Measurements from ENCODE around the gene GRM7. TPM values are rescaled to one million over a fixed set of nuclear protein-coding genes. Genes with fewer than 3 reads are reported as not detected.
"Not testable (repeated sequence)": the region's sequence is repeated elsewhere in the genome, so short reads cannot be mapped to it uniquely, and the experiment has no call there.

GRM7 gene
- not detected for polyA plus RNA-seq (2013, experiment 1 of 2; ENCODE audit: insufficient read length)
- polyA plus RNA-seq (2013, experiment 2 of 2; ENCODE audit: insufficient read length): 0.07 TPM

- DNase-seq: peak; percentile 28
These were observed at the start of gene GRM7 for GRCh38 chr3:6860954-6861624. TSS of gene GRM7 (plus strand) at chr3:6861115.

DNA sequence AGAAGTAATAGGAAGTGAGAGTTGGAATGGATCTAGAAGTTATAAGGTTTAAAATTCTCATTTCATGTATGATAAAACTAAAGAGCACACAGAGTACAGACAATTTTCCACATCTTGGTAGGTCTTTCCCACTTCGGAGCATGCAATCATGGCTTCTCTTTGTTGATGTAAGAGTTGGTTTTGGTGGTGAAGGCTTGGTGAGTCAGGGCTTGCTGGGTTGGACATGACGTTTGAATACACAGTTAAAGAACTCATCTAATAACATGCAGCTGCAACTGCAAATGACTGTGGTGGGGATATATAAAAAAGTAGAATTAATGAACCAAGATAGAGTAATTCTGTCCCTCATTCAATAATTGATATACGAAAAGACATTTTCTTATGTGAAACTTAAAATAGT lies 39.5 kb upstream of the GRM7 start:
- no peak for DNase-seq

- DNase-seq: no peak
These were observed 35.4 kb upstream of the GRM7 start for GRCh38 chr3:6825524-6825923.

- DNase-seq: no peak
These were observed 33.5 kb upstream of the GRM7 start for GRCh38 chr3:6827453-6827852.

DNA sequence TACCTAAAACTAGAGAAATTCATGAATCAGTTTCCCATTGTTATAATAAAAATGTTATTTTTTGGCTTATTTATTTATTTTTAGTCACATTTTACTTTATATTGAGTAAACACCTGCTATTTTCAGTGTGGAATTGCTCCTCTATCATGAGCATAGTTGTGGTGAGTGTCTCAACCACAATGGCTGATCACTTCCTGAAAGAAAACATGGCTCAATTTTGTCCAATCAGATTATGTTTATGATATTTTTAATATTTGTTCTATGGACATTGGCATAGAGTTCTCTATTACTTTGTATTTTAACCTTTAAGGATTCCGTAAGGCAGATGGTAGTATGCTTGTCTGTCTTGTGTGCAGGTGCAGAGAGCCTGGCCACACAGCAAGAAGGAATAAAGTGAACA lies 16.2 kb upstream of the GRM7 start:
- no peak for DNase-seq

DNA sequence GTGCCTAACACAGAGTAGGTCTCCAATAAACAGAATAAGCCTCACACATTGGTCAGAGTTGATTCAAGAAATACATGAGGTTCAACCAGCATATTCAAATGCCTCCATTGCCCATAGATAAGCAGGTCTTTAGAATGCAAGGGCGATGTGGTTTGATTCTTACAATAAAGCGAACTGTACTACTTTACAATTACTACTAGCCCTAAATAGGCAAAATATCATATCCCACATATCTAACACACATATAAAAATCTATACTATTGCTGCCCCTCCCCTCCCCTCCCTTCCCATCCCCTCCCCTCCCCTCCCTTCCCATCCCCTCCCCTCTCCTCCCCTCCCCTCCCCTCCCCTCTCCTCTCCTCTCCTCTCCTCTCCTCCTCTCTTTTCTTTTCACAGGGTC lies 6.7 kb upstream of the GRM7 start:
- no peak for DNase-seq

GRCh38 chr3:6857510-6857909 lies 3.4 kb upstream of the GRM7 start:
- DNase-seq: no peak

DNA sequence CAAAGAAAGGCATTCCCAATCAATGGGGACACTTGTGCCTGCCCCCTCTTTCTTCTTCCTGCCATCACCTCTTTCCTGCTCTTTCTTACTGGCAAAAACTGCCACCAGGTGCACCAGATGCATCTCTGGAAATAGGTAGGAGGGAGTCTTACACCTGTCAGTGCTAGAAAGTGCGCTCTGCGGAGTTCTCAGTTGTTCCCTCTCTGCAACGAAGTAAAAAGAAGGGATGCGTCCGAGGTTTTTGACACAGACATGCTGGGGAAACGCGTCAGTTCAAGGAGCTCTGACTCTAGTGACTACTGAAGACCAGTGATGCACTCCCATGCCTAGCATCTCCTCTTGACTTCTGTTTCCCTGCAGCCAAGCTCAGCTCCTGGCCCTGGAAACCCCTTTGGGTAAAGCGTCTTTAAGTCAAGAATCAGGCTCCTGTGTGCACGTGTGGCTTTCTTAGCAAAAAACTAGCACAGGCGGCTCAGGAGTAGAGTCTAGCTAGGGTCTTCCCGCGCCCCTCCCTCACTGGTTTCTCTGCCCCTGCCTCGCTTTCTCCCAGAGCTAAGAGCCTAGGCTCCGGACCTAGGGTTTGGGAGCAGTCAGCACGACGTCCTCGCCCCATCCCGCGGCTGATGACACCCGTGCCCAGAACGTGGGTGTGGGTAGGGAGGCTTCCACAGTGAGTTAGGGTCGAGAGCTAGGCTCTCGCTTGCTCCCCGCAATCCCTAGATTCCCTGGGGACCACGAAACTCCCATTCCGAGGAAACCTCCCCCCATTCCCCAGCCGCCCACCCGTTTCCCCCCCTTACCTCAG lies 564 bp upstream of the GRM7 start:
- DNase-seq: no peak

DNA sequence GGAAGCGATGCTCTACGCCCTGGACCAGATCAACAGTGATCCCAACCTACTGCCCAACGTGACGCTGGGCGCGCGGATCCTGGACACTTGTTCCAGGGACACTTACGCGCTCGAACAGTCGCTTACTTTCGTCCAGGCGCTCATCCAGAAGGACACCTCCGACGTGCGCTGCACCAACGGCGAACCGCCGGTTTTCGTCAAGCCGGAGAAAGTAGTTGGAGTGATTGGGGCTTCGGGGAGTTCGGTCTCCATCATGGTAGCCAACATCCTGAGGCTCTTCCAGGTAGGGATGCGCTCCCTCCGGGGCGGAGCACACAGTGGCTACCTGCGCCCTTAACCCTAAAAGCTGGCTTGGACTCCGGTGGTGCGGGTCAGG lies 698 bp downstream of the GRM7 start:
- no peak for DNase-seq

DNA sequence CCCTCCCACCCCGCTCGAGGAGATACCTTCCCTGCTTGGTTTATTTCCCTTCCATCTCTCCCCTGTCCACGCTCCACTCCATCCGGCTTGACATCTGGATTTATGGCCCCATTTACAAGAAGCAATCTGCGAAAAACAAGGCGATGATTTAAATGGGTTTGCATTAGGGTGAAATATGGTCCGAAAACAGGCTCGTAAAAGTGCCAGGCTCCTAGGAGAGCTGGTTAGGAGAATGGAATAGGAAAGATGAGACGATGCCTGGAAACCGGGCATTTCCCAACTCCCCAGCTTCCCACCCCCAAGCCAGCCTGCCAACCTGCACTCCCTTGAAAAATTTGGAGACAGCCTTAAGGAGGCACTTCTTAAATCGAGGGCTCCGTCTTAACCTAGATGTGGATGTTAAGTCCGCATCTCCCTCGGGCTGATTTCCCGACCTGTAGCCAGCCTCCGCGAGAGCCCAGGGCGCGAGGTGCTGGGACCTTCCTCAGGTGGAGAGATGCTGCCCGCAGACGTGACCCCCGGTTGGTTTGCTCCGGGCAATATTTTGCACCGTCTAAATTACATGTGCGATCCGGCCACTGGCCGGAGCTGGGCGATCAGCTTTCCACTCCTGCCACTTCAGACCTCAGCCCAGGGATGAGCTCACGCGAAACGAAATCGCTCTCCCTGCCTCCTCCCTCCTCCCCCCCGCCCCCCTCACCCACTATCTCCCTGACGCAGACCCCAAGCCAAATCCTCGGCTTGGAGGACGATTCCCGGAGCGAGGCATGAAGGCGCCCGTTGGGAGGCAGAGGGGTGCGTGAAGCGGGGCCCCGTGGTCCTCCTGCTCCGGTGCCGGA lies 1.3 kb downstream of the GRM7 start:
- no peak for DNase-seq

DNA sequence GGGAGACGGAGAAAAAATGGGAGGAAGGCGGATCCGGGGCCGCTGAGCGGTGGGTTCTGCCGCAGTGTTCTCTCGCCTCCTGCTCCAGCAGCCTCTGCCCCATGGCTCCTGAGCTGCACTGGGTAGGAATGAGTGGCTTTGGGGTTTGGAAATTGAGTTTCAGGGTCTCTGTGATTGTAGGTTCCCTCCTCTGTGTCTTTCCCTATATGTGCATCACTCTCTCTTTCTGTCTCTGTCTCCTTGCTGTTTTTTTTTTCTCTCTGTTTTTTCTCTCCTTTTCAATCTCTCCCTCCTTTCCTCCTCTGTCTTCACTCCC lies 1.9 kb downstream of the GRM7 start:
- DNase-seq: no peak

DNA sequence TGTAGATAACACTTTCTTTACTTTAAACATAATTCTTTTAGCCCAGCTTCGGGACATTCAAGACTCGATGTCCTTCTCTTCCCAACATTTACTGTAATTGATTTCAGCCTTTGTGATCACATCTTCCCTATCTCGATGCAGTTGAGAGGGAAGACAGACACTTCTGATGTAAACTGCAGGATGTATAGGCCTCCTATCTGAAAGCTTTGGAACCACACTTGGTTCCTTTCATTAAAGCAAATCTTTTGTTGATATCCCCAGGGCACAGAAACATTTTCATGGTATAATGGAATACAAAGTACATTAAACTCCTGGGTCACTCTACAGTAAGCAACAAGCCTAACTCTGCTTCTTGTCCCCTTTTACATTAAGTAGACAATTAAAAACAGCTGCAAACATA lies 6.4 kb downstream of the GRM7 start:
- DNase-seq: no peak

DNA sequence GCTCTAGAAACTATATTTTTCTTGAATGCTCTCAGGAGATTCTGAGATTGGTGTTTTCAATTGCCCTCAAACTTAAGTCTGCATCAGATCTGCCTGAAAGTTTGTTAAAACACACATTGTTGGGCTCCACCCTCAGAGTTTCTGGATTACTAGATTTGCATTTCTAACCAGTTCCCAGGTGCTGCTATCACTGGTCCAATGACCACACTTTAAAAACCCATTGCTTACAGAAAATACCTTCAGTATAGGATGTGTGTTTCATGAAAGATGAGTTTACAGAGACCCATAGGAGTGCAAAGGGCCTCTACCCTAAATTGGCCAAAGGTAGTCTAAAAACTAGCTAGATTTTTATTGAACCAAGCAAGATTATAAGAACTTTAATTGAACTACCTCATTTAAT lies 17.8 kb downstream of the GRM7 start:
- no peak for DNase-seq

GRCh38 chr3:6912240-6912639 lies 51.3 kb downstream of the GRM7 start:
- no peak for DNase-seq

DNA sequence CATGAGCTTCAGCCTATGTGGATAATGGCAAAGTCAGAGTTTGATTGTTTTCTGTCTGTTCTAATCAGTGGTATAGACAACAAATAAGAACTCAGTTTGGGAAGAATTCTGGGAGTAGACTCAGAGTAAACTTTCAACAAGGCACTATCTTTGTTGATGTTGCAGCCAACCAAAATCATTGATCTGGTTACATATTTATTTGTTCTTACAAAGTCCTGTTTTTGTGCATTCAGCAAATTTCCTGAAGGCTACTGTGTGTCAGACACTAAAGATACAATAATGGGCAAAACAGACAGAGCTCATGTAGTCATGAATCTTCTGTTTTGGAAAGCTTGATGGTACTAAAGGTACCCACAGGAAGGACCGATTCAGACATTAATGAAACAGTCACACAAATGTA lies 55.0 kb downstream of the GRM7 start:
- no peak for DNase-seq

GRCh38 chr3:6921066-6921465 lies 60.2 kb downstream of the GRM7 start:
- no peak for DNase-seq

DNA sequence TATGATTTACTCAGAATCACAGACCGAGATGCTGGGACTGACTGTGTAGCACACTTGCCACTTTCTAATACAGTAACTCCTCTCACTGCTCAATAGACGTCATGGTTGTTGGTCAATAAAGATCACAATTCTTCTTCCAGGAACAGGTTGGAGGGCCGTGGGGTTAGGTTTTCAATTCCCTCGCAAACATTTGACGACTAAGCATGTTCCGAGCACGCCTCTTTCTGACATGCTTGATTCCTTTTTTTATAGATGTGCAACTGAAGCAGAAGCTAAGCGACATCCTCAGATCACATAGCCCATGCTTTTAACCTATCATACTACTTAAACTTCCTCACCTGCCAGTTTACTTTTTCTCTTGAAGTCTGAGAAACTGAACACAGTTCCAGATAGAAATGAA lies 61.0 kb downstream of the GRM7 start:
- no peak for DNase-seq

GRCh38 chr3:6928064-6928463 lies 67.1 kb downstream of the GRM7 start:
- peak; percentile 2 for DNase-seq

GRCh38 chr3:6929918-6930317 lies 69.0 kb downstream of the GRM7 start:
- DNase-seq: no peak

GRCh38 chr3:6935418-6935817 lies 74.5 kb downstream of the GRM7 start:
- DNase-seq: not testable (repeated sequence)

GRCh38 chr3:6935970-6936369 lies 75.1 kb downstream of the GRM7 start:
- no peak for DNase-seq

GRCh38 chr3:6962801-6963200 lies 101.9 kb downstream of the GRM7 start:
- no peak for DNase-seq

DNA sequence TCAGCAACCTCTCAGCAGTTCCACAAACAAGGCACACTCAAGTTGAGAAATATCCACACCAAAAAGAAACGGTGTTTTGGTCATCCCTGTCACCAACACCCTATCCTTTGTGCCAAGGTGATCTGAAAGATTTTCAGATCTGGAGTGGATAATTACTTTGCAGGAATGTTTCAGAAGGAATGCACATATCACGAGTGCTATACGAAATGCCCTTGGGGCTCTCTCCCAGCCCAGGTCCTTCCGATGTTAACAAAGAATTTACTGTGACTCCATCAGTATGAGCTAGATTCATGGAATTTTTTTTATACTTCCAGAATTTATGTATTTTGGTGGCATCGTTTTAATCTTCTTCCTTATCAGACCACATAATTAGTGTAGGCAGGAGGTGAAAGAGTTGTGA lies 105.0 kb downstream of the GRM7 start:
- DNase-seq: no peak

GRCh38 chr3:6971933-6972332 lies 111.0 kb downstream of the GRM7 start:
- no peak for DNase-seq
